Mesothelial cell of epicardium (in vitro differentiated cells): Measurements from ENCODE around the gene ZNF322. TPM values are rescaled to one million over a fixed set of nuclear protein-coding genes. Genes with fewer than 3 reads are reported as not detected.
"Not testable (repeated sequence)": the region's sequence is repeated elsewhere in the genome, so short reads cannot be mapped to it uniquely, and the experiment has no call there.

Source experiments
- DNase-seq, 2 experiments: peaks; one replicate each; pipeline ENCODE4 v3.0.0; 2021; ENCODE audit warnings: low spot score in 2 of 2; ENCODE audit not compliant: unreplicated experiment in 2 of 2
- H3K27ac Mint-ChIP-seq: 2 replicates; pipeline ENCODE4 v1.8.0; 2021; ENCODE audit warnings: mixed read lengths
- H3K27me3 Mint-ChIP-seq: 2 replicates; pipeline ENCODE4 v1.8.0; 2021; ENCODE audit warnings: low read depth, mixed read lengths
- H3K36me3 Mint-ChIP-seq: 2 replicates; pipeline ENCODE4 v1.8.0; 2021; ENCODE audit warnings: mixed read lengths
- H3K4me1 Mint-ChIP-seq: 2 replicates; pipeline ENCODE4 v1.8.0; 2021; ENCODE audit warnings: mixed read lengths
- H3K4me3 Mint-ChIP-seq: 2 replicates; pipeline ENCODE4 v1.8.0; 2021; ENCODE audit warnings: mild to moderate bottlenecking, moderate library complexity, mixed read lengths
- H3K9me3 Mint-ChIP-seq: 2 replicates; pipeline ENCODE4 v1.8.0; 2021; ENCODE audit warnings: mixed read lengths
- CTCF ChIP-seq: fragments of 200-600 bp; sonication (generic); IDR thresholded peaks from one replicate; pipeline ENCODE4 v1.5.0; 2021; ENCODE audit warnings: antibody characterized with exemption; ENCODE audit not compliant: unreplicated experiment
- total RNA-seq: library from RNA; stranded (reverse); gene quantifications from 3 replicates; pipeline ENCODE4 v1.2.1, GENCODE V29; 2021

Gene ZNF322
- total RNA-seq: 37.1 to 42.5 TPM (median 40.9 TPM) in 3 replicates

- Mint-ChIP-seq H3K4me3 (peak within 1 kb of the TSS; percentile 91), H3K9me3 (no peaks in the 10 kb centered on the region), H3K36me3 (peaks cover 19% of the 10 kb centered on the region), H3K4me1 (peaks cover 18% of the 10 kb centered on the region), H3K27ac (peak within 1 kb of the TSS; percentile 89), H3K27me3 (peaks cover 30% of the 10 kb centered on the region)
- DNase-seq: peak; percentile 94 to 95
- no peak for TF ChIP-seq CTCF
Observed at GRCh38 chr6:26659042-26659999, at the start of gene ZNF322. Gene ZNF322, minus strand, starts transcription at chr6:26659746. Its CDS starts 21,193 bp downstream, at chr6:26638553.

GRCh38 chr6:26705780-26706179 is 46.2 kb upstream of the ZNF322 start:
- not testable (repeated sequence) for DNase-seq, H3K27me3 Mint-ChIP-seq, H3K36me3 Mint-ChIP-seq, H3K9me3 Mint-ChIP-seq, H3K27ac Mint-ChIP-seq, H3K4me1 Mint-ChIP-seq, H3K4me3 Mint-ChIP-seq

GRCh38 chr6:26705352-26705751 is 45.8 kb upstream of the ZNF322 start:
- not testable (repeated sequence) for DNase-seq, H3K27ac Mint-ChIP-seq, H3K4me3 Mint-ChIP-seq, H3K27me3 Mint-ChIP-seq, H3K9me3 Mint-ChIP-seq, H3K4me1 Mint-ChIP-seq, H3K36me3 Mint-ChIP-seq

- H3K27me3 Mint-ChIP-seq, H3K4me1 Mint-ChIP-seq, H3K4me3 Mint-ChIP-seq, H3K9me3 Mint-ChIP-seq, H3K27ac Mint-ChIP-seq, DNase-seq, H3K36me3 Mint-ChIP-seq: not testable (repeated sequence)
Observed at GRCh38 chr6:26701023-26701747, 41.6 kb upstream of the ZNF322 start.

GRCh38 chr6:26697496-26697895 is 38.0 kb upstream of the ZNF322 start:
- not testable (repeated sequence) for H3K27ac Mint-ChIP-seq, DNase-seq, H3K36me3 Mint-ChIP-seq, H3K4me1 Mint-ChIP-seq, H3K4me3 Mint-ChIP-seq, H3K9me3 Mint-ChIP-seq, H3K27me3 Mint-ChIP-seq

GRCh38 chr6:26689324-26689947 is 29.9 kb upstream of the ZNF322 start:
- H3K27me3 Mint-ChIP-seq, H3K4me1 Mint-ChIP-seq, H3K4me3 Mint-ChIP-seq, H3K9me3 Mint-ChIP-seq, H3K27ac Mint-ChIP-seq, DNase-seq, H3K36me3 Mint-ChIP-seq: not testable (repeated sequence)

- H3K27ac Mint-ChIP-seq: not testable (repeated sequence)
Observed at GRCh38 chr6:26682435-26683042, 23.0 kb upstream of the ZNF322 start.

GRCh38 chr6:26673287-26673686 is 13.7 kb upstream of the ZNF322 start:
- H3K4me1 Mint-ChIP-seq, H3K9me3 Mint-ChIP-seq, H3K27me3 Mint-ChIP-seq, H3K4me3 Mint-ChIP-seq, H3K36me3 Mint-ChIP-seq, DNase-seq, H3K27ac Mint-ChIP-seq: not testable (repeated sequence)

More at GRCh38 chr6:26682435-26683042, 23.0 kb upstream of the ZNF322 start:
- not testable (repeated sequence) for H3K4me1 Mint-ChIP-seq, H3K36me3 Mint-ChIP-seq, H3K9me3 Mint-ChIP-seq, DNase-seq, H3K27me3 Mint-ChIP-seq, H3K4me3 Mint-ChIP-seq

GRCh38 chr6:26670558-26670957 is 11.0 kb upstream of the ZNF322 start:
- DNase-seq, H3K27ac Mint-ChIP-seq, H3K36me3 Mint-ChIP-seq, H3K4me1 Mint-ChIP-seq, H3K4me3 Mint-ChIP-seq, H3K9me3 Mint-ChIP-seq: not testable (repeated sequence)
- H3K27me3 Mint-ChIP-seq: peaks cover 19% of the 10 kb centered on the region

GRCh38 chr6:26670003-26670402 is 10.5 kb upstream of the ZNF322 start:
- DNase-seq, H3K9me3 Mint-ChIP-seq, H3K4me1 Mint-ChIP-seq, H3K36me3 Mint-ChIP-seq, H3K4me3 Mint-ChIP-seq, H3K27ac Mint-ChIP-seq: not testable (repeated sequence)
- H3K27me3 Mint-ChIP-seq: peaks cover 24% of the 10 kb centered on the region
